Tibial nerve (tissue), 3 donors: ENCODE results near the gene SETD3.

Source experiments
- POLR2A ChIP-seq, 2 donors: fragments of 450-650 bp; IDR thresholded peaks; one replicate each; pipeline ENCODE4 v1.6.1; 2017; ENCODE audit warnings: antibody characterized with exemption in 2 of 2, mild to moderate bottlenecking in 2 of 2, moderate library complexity in 2 of 2
- TF ChIP-seq, protein P1 (sequence below), 5 experiments: fragments of 200-600 bp in 3 of 5; fragments of 450-650 bp in 2 of 5; sonication (generic) in 3 of 5; IDR thresholded peaks; one replicate each; pipeline ENCODE4 v1.5.1; 2016 to 2019; ENCODE audit warnings: antibody characterized with exemption in 5 of 5, mild to moderate bottlenecking in 3 of 5, moderate library complexity in 2 of 5

DNA sequence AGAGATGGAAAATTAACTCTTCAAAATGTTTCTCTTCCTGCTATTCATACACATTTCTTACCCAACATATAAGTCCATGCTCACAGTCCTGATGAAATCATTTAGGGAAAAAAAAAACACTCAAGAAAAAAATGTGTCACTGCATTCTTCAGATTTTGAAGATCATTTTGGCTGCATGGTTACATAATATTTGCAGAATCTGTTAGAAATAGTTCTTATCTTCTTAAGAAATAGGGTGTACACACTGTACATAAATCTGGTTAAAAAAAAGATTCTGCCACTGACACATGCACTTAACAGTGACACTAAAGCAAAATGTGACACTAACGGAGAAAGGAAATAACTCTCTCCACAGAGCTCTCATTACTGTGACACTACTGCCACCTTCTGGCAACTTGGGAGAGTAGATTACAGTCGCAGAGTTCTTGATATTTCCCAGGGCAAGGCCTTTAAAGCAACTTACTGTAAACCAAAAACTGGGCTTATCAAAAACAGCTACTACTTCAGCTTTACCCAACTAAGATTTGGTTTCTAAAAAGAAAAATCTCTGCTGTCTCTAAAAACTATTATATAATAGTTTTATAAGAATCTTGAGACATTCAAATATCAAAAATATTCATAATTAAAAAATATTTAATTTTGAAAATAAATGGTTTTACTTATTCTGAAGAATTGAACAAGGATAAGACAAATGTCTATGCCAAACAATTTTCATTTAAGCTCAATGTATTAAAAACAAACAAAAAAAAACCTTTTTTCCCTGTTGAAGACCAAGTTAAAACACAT lies 65.0 kb downstream of the SETD3 start:
- TF ChIP-seq, protein P1, sequence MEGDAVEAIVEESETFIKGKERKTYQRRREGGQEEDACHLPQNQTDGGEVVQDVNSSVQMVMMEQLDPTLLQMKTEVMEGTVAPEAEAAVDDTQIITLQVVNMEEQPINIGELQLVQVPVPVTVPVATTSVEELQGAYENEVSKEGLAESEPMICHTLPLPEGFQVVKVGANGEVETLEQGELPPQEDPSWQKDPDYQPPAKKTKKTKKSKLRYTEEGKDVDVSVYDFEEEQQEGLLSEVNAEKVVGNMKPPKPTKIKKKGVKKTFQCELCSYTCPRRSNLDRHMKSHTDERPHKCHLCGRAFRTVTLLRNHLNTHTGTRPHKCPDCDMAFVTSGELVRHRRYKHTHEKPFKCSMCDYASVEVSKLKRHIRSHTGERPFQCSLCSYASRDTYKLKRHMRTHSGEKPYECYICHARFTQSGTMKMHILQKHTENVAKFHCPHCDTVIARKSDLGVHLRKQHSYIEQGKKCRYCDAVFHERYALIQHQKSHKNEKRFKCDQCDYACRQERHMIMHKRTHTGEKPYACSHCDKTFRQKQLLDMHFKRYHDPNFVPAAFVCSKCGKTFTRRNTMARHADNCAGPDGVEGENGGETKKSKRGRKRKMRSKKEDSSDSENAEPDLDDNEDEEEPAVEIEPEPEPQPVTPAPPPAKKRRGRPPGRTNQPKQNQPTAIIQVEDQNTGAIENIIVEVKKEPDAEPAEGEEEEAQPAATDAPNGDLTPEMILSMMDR (IDR thresholded peaks at IDR 0.05), result peak; percentile 48 to 74 (median 70)
- TF ChIP-seq POLR2A (IDR thresholded peaks at IDR 0.05), result no peak
